ENCODE measurements around the gene USHBP1. TPM values are rescaled to one million over a fixed set of nuclear protein-coding genes. Genes with fewer than 3 reads are reported as not detected.

The USHBP1 gene
- total RNA-seq, 4 donors from 2014 or later: 0.80 to 3.0 (median 2.0) TPM

DNA sequence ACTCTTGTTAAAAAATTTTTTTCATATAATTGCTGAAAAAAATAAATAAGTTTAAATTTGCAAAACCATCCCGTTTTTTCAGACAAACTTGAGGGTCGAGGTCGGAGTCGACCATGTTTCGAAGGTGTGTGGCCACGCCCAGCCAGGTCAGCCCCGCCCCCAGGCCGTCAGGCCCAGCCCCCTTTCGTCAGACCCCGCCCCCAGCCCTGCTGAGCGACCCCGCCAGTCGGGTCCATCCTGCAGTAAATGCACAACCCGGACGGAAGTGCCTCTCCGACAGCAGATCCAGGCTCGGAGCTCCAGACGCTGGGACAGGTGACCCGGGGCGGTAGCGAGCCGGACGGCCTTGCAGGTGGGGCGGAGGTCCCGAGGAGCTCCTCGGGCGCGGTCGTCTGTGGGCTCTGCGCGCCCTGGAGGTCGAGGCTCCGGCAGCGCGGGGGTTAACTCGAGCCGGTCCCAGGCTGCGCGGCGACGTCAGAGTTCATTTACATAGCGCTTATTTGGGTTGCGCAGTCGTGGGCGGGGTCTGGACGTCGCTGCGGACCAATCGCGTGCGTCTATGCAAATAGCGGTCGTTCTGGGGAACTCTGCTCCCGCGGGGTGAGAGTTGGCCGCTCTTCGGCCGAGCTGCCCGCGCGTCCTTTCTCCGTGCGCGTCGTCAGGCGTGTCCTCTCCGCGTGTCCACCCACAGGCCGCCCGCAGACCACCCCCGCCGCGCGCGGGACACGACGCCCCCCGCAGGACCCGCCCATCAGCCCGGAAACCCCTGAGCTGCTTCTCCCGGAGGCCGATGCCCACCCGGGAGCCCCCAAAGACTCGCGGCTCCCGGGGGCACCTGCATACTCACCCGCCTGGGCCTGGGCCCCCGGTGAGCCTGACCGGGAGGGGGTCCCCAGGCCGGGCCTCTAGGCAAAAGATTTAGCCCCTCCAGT lies 38.3 kb downstream of the USHBP1 start, which contains the start of gene OCEL1:
Gene OCEL1, plus strand, starts transcription at position 225 of the 932 bp plus-strand sequence. Its CDS starts 22 bp downstream, at position 247.
- TF ChIP-seq, protein P1, sequence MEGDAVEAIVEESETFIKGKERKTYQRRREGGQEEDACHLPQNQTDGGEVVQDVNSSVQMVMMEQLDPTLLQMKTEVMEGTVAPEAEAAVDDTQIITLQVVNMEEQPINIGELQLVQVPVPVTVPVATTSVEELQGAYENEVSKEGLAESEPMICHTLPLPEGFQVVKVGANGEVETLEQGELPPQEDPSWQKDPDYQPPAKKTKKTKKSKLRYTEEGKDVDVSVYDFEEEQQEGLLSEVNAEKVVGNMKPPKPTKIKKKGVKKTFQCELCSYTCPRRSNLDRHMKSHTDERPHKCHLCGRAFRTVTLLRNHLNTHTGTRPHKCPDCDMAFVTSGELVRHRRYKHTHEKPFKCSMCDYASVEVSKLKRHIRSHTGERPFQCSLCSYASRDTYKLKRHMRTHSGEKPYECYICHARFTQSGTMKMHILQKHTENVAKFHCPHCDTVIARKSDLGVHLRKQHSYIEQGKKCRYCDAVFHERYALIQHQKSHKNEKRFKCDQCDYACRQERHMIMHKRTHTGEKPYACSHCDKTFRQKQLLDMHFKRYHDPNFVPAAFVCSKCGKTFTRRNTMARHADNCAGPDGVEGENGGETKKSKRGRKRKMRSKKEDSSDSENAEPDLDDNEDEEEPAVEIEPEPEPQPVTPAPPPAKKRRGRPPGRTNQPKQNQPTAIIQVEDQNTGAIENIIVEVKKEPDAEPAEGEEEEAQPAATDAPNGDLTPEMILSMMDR (IDR thresholded peaks at IDR 0.05): no peak
- TF ChIP-seq POLR2A (IDR thresholded peaks at IDR 0.05): no peak
- DNase-seq (ENCODE audit: low spot score in 2 of 2): peak; percentile 98 to 100
- intact Hi-C loops (cut with DNase I; ENCODE audit: low total_unique reads): no loop called here
- WGBS, 2 donors: 1% methylated on average over 23 to 71 of the region's 90 CpGs
- peak within 1 kb of the TSS; percentile 43 for H3K4me3 ChIP-seq (ENCODE audit: low read depth, poor library complexity, severe bottlenecking)

DNA sequence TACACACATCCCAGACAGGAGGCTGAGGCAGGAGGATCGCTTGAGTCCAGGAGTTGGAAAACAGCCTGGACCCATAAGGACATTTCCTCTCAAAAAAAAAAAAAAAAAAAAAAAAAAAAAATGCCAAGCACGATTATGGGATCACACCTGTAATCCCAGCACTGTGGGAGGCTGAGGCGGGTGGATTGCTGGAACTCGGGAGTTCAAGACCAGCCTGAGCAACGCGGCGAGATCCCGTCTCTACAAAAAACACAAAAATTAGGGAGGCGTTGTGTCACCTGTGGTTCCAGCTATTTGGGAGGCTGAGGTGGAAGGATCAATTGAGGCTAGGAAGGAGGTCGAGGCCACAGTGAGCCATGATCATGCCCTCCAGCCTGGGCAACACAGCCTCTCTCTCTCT lies 39.5 kb downstream of the USHBP1 start:
- no peak for DNase-seq (ENCODE audit: low spot score in 2 of 2)
- intact Hi-C loops (cut with DNase I; ENCODE audit: low total_unique reads): no loop called here
- 80 to 87% methylated on average over 10 of the region's 10 CpGs for WGBS, 2 donors
- H3K4me3 ChIP-seq (ENCODE audit: low read depth, poor library complexity, severe bottlenecking): no peak overlapping the region
- TF ChIP-seq, protein P1 (IDR thresholded peaks at IDR 0.05): no peak
- no peak for TF ChIP-seq POLR2A (IDR thresholded peaks at IDR 0.05)

DNA sequence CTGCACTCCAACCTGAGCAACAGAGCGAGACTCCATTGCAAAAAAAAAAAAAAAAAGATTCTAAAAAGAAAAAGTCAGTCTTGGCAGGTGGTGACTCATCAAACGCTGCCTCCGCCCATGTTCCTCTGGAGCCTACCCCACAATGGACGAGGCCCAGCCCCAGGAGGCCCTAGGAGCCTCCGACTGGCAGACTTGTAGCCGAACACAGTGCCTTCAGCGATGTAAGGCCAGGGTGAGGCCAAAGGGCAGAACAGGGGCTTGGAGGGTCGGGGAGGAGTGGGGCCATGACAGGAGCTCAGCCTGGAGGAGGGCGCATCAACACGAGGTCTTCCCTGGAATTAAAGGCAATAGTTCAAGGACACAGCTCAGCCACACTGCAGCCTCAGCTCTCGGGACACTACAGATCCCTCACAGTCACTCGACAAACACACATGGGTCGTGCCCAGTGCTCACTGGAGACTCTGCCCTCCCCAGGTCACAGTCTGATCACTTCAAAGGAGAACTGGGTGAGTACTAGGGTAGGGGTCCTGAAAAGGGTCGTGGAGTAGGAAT lies 44.3 kb downstream of the USHBP1 start:
- TF ChIP-seq, protein P1 (IDR thresholded peaks at IDR 0.05): no peak
- no peak for TF ChIP-seq POLR2A (IDR thresholded peaks at IDR 0.05)
- intact Hi-C loops (cut with DNase I; ENCODE audit: low total_unique reads): no loop called here
- DNase-seq (ENCODE audit: low spot score in 2 of 2): no peak
- 24 to 33% methylated on average over 14 of the region's 14 CpGs for WGBS, 2 donors
- no peak overlapping the region for H3K4me3 ChIP-seq (ENCODE audit: low read depth, poor library complexity, severe bottlenecking)

DNA sequence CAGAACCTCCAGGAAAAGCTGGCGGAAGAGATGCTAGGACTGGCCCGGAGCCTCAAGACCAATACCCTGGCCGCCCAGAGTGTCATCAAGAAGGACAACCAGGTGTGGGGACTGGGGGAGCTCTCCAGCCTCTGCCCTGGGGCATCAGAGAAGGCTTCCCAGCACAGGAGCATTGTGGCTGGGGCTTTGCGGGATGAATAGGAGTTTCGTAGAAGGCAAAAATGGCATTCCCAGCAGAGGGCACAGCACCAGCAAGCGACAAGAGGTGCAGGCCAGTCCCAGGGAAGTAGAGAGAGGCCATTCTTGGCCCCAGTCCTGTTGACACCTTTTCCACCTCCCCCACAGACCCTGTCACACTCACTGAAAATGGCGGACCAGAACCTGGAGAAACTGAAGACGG lies 45.3 kb downstream of the USHBP1 start:
- WGBS, 2 donors: 97 to 99% methylated on average over 8 of the region's 8 CpGs
- H3K4me3 ChIP-seq (ENCODE audit: low read depth, poor library complexity, severe bottlenecking): no peak overlapping the region
- no peak for DNase-seq (ENCODE audit: low spot score in 2 of 2)
- intact Hi-C loops (cut with DNase I; ENCODE audit: low total_unique reads): no loop called here
- TF ChIP-seq POLR2A (IDR thresholded peaks at IDR 0.05): no peak
- TF ChIP-seq, protein P1 (IDR thresholded peaks at IDR 0.05): no peak

DNA sequence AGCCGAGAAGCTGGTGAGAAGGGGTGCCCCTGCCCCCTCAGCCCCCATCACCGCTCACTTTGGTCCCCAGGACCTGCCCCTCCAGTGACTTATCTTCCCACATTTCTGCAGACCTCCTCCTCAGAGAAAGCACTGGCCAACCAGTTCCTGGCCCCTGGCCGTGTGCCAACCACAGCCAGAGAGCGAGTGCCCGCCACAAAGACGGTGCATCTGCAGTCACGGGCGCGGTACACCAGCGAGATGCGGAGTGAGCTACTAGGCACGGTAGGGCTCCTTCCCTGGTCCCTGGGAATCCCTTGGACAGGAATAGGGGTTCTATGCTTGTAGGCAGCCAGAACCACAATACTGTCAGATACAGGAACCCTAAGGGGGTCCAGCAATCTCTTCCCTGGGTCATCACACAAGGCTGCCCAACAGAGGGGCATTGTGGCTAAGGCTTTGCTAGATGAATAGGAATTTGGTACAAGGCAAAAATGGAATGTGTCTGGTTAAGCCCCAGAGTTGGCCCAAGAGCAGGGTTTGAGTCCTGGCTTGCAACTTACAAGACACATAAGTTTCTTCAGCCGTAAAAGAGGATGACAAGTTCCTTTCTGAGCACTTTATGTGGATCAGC lies 48.4 kb downstream of the USHBP1 start:
- TF ChIP-seq, protein P1 (IDR thresholded peaks at IDR 0.05): no peak
- TF ChIP-seq POLR2A (IDR thresholded peaks at IDR 0.05): no peak
- DNase-seq (ENCODE audit: low spot score in 2 of 2): no peak
- H3K4me3 ChIP-seq (ENCODE audit: low read depth, poor library complexity, severe bottlenecking): no peak overlapping the region
- intact Hi-C loops (cut with DNase I; ENCODE audit: low total_unique reads): no loop called here
- WGBS, 2 donors: 63 to 79% methylated on average over 13 of the region's 13 CpGs

Data from lower leg skin (tissue), 4 donors.